Measurements from ENCODE around the gene GJA10. TPM values are rescaled to one million over a fixed set of nuclear protein-coding genes. Genes with fewer than 3 reads are reported as not detected.

The GJA10 gene
- total RNA-seq, 3 donors from 2014 or later (not counting 1 experiment from before 2014, with no cell fraction given), result not detected

- peaks cover 40% of the 10 kb centered on the region for H3K36me3 ChIP-seq (ENCODE audit: control insufficient read depth, insufficient read depth, low read length)
- H3K4me3 Mint-ChIP-seq, result no peak overlapping the region
- H3K4me1 ChIP-seq (ENCODE audit: control insufficient read depth, insufficient read depth, low read length), result no peaks in the 10 kb centered on the region
- ATAC-seq (no peak), DNase-seq (no peak)
- no peak for TF ChIP-seq CTCF (IDR thresholded peaks at IDR 0.05)
- intact Hi-C loops (cut with micrococcal nuclease), result no loop called here
- H3K9me3 Mint-ChIP-seq, result no peaks in the 10 kb centered on the region
- no peak overlapping the region for H3K4me3 ChIP-seq (ENCODE audit: low read length)
- H3K9me3 ChIP-seq (ENCODE audit: control insufficient read depth, insufficient read depth, low read length), result no peaks in the 10 kb centered on the region
- H3K27me3 Mint-ChIP-seq (ENCODE audit: low read depth in 2 of 2), result no peaks in the 10 kb centered on the region
- no peaks in the 10 kb centered on the region for H3K27me3 ChIP-seq (ENCODE audit: control insufficient read depth, insufficient read depth, low read length)
- WGBS (ENCODE audit: insufficient coverage), result 97% methylated on average over 22 of the region's 22 CpGs
- H3K27ac Mint-ChIP-seq, result no peak overlapping the region
- peaks cover 6 to 9% of the 10 kb centered on the region in 2 donors for H3K4me1 Mint-ChIP-seq
- no peak overlapping the region for H3K27ac ChIP-seq (ENCODE audit: low read length)
- no peaks in the 10 kb centered on the region for H3K36me3 Mint-ChIP-seq
These were observed 38.1 kb downstream of the GJA10 start for GRCh38 chr6:89932245-89932802.

- intact Hi-C loops (cut with micrococcal nuclease), result no loop called here
- H3K27ac Mint-ChIP-seq, result no peak overlapping the region
- WGBS (ENCODE audit: insufficient coverage), result 97% methylated on average over 17 of the region's 19 CpGs
- peaks cover 42% of the 10 kb centered on the region for H3K36me3 ChIP-seq (ENCODE audit: control insufficient read depth, insufficient read depth, low read length)
- no peaks in the 10 kb centered on the region for H3K27me3 Mint-ChIP-seq (ENCODE audit: low read depth in 2 of 2)
- H3K9me3 Mint-ChIP-seq, result no peaks in the 10 kb centered on the region
- no peak for DNase-seq
- no peak overlapping the region for H3K4me3 Mint-ChIP-seq
- H3K4me1 Mint-ChIP-seq, result peaks cover 0 to under 1% of the 10 kb centered on the region in 2 donors
- no peaks in the 10 kb centered on the region for H3K9me3 ChIP-seq (ENCODE audit: control insufficient read depth, insufficient read depth, low read length)
- H3K27me3 ChIP-seq (ENCODE audit: control insufficient read depth, insufficient read depth, low read length), result no peaks in the 10 kb centered on the region
- no peak for TF ChIP-seq CTCF (IDR thresholded peaks at IDR 0.05)
- H3K4me3 ChIP-seq (ENCODE audit: low read length), result no peak overlapping the region
- no peaks in the 10 kb centered on the region for H3K4me1 ChIP-seq (ENCODE audit: control insufficient read depth, insufficient read depth, low read length)
- no peak for ATAC-seq
- H3K36me3 Mint-ChIP-seq, result no peaks in the 10 kb centered on the region
- no peak overlapping the region for H3K27ac ChIP-seq (ENCODE audit: low read length)
These were observed 40.6 kb downstream of the GJA10 start for GRCh38 chr6:89934685-89935366.

GRCh38 chr6:89936177-89936576 is 41.9 kb downstream of the GJA10 start:
- Histone ChIP-seq H3K36me3 (ENCODE audit: control insufficient read depth, insufficient read depth, low read length) (peaks cover 42% of the 10 kb centered on the region), H3K27me3 (ENCODE audit: control insufficient read depth, insufficient read depth, low read length) (no peaks in the 10 kb centered on the region), H3K9me3 (ENCODE audit: control insufficient read depth, insufficient read depth, low read length) (no peaks in the 10 kb centered on the region), H3K4me3 (ENCODE audit: low read length) (no peak overlapping the region), H3K4me1 (ENCODE audit: control insufficient read depth, insufficient read depth, low read length) (peaks cover 5% of the 10 kb centered on the region), H3K27ac (ENCODE audit: low read length) (no peak overlapping the region)
- 100% methylated on average over 1 of the region's 1 CpG for WGBS (ENCODE audit: insufficient coverage)
- Mint-ChIP-seq H3K27me3 (ENCODE audit: low read depth in 2 of 2) (no peaks in the 10 kb centered on the region), H3K36me3 (no peaks in the 10 kb centered on the region), H3K9me3 (no peaks in the 10 kb centered on the region), H3K4me1 (peaks cover 6% of the 10 kb centered on the region in 2 donors), H3K27ac (no peak overlapping the region), H3K4me3 (no peak overlapping the region)
- no peak for TF ChIP-seq CTCF (IDR thresholded peaks at IDR 0.05)
- DNase-seq, result no peak
- intact Hi-C loops (cut with micrococcal nuclease), result no loop called here
- ATAC-seq, result no peak
